Measurements from ENCODE around the gene CHST8.

GRCh38 chr19:33622809-33623511, 1.2 kb downstream of the CHST8 start:
- TF ChIP-seq, protein P1, sequence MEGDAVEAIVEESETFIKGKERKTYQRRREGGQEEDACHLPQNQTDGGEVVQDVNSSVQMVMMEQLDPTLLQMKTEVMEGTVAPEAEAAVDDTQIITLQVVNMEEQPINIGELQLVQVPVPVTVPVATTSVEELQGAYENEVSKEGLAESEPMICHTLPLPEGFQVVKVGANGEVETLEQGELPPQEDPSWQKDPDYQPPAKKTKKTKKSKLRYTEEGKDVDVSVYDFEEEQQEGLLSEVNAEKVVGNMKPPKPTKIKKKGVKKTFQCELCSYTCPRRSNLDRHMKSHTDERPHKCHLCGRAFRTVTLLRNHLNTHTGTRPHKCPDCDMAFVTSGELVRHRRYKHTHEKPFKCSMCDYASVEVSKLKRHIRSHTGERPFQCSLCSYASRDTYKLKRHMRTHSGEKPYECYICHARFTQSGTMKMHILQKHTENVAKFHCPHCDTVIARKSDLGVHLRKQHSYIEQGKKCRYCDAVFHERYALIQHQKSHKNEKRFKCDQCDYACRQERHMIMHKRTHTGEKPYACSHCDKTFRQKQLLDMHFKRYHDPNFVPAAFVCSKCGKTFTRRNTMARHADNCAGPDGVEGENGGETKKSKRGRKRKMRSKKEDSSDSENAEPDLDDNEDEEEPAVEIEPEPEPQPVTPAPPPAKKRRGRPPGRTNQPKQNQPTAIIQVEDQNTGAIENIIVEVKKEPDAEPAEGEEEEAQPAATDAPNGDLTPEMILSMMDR (IDR thresholded peaks at IDR 0.05; ENCODE audit: low read length): no peak
- no peak for TF ChIP-seq EZH2 (optimal IDR thresholded peaks at IDR 0.05; ENCODE audit: low read depth, low read length)
